Ectodermal cell (in vitro differentiated cells): Measurements from ENCODE around the gene HEG1.

Experiments used
- H3K27ac ChIP-seq: 2 replicates; pipeline ENCODE4 v1.7.0; 2013; ENCODE audit warnings: mild to moderate bottlenecking, low read depth, low read length; ENCODE audit not compliant: insufficient read depth, poor library complexity, severe bottlenecking
- H3K27me3 ChIP-seq: 2 replicates; pipeline ENCODE4 v1.7.0; 2013; ENCODE audit warnings: mild to moderate bottlenecking, low read length; ENCODE audit not compliant: insufficient read depth, control insufficient read depth, poor library complexity, severe bottlenecking
- H3K36me3 ChIP-seq: one replicate; pipeline ENCODE4 v1.7.0; 2013; ENCODE audit warnings: low read length; ENCODE audit not compliant: control insufficient read depth, insufficient read depth
- H3K4me1 ChIP-seq: one replicate; pipeline ENCODE4 v1.7.0; 2013; ENCODE audit warnings: low read length; ENCODE audit not compliant: control insufficient read depth, insufficient read depth
- H3K4me3 ChIP-seq: 2 replicates; pipeline ENCODE4 v1.7.0; 2013; ENCODE audit warnings: low read depth, low read length, control low read depth; ENCODE audit not compliant: insufficient read depth
- H3K9me3 ChIP-seq: 2 replicates; pipeline ENCODE4 v1.7.0; 2013; ENCODE audit warnings: mild to moderate bottlenecking, low read length, moderate library complexity; ENCODE audit not compliant: control insufficient read depth
- WGBS, 2 experiments: methylation state at CpG; one replicate each; pipeline ENCODE4 v1.1.7; 2013; ENCODE audit warnings: missing lambda C conversion rate in 2 of 2; 5-methylcytosine and 5-hydroxymethylcytosine counted together

The HEG1 gene

DNA sequence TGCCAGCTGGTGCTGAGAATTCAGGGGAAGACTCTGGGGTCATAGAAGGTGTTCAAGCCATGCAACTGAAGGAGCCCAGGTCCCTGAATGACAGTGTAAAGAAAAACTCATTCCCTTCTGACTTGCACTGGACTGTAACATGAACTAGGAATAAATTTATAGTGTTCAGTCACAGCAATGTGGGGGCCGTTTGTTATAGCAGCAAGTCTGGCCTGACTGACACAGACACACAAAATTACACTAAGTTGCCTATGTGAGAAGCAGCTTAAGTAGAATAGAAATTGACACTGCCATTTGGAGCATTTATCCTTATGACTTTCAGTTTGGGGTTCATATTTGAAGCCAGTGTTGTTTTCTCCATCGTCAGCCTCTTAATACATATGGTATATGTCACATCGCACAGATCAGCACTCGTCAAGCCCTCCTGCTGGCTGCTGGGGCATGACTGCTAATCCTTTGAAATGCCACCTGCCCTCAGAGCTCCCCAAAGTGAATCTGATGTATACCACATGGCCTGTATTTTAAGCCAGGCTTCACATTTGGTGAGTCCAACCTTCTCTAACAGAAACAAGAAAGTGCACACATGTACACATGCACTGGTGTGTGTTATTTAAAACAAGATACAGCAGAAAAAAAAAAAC, 17.1 kb upstream of the HEG1 start:
- peaks cover 10% of the 10 kb centered on the region for H3K4me1 ChIP-seq
- WGBS, 2 experiments, result 91 to 93% methylated on average over 4 of the region's 4 CpGs
- H3K4me3 ChIP-seq, result no peak overlapping the region
- H3K27me3 ChIP-seq, result no peaks in the 10 kb centered on the region
- no peaks in the 10 kb centered on the region for H3K36me3 ChIP-seq
- no peaks in the 10 kb centered on the region for H3K9me3 ChIP-seq
- H3K27ac ChIP-seq, result no peak overlapping the region

- H3K27me3 ChIP-seq, result no peaks in the 10 kb centered on the region
- peaks cover 10% of the 10 kb centered on the region for H3K4me1 ChIP-seq
- H3K36me3 ChIP-seq, result no peaks in the 10 kb centered on the region
- H3K9me3 ChIP-seq, result no peaks in the 10 kb centered on the region
- no peak overlapping the region for H3K27ac ChIP-seq
- H3K4me3 ChIP-seq, result no peak overlapping the region
These were observed 16.5 kb upstream of the HEG1 start for GRCh38 chr3:125072301-125072700.

GRCh38 chr3:125069968-125070745, 14.4 kb upstream of the HEG1 start:
- H3K4me1 ChIP-seq, result no peaks in the 10 kb centered on the region
- 93 to 95% methylated on average over 7 of the region's 7 CpGs for WGBS, 2 experiments
- no peaks in the 10 kb centered on the region for H3K36me3 ChIP-seq
- H3K27ac ChIP-seq, result no peak overlapping the region
- H3K27me3 ChIP-seq, result no peaks in the 10 kb centered on the region
- no peaks in the 10 kb centered on the region for H3K9me3 ChIP-seq
- H3K4me3 ChIP-seq, result no peak overlapping the region

GRCh38 chr3:125069452-125069851, 13.7 kb upstream of the HEG1 start:
- Histone ChIP-seq H3K36me3 (no peaks in the 10 kb centered on the region), H3K4me1 (no peaks in the 10 kb centered on the region), H3K4me3 (no peak overlapping the region), H3K27me3 (no peaks in the 10 kb centered on the region), H3K27ac (no peak overlapping the region), H3K9me3 (no peaks in the 10 kb centered on the region)
- WGBS, 2 experiments, result 95% methylated on average over 1 of the region's 1 CpG; no CpG with 5 or more reads in 1 of the 2 experiments

DNA sequence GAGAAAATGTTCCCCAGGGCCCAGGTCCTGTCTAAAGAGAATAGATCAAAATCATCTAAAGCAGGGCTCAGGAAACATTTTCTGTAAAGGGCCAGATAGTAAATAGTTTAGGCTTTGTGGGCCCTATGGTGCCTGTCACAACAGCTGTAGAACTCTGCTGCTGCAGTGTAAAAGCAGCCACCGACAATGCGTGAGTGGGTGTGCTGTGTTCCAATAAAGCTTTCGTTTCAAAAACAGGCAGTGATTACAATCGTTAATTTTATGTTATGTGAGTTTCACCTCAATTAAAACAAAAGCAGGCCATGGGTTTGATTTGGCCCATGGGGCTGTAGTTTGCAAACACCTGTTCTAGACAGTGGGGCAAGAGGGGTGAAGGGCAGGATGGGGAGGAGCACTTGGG, 12.5 kb upstream of the HEG1 start:
- Histone ChIP-seq H3K36me3 (no peaks in the 10 kb centered on the region), H3K9me3 (no peaks in the 10 kb centered on the region), H3K27ac (no peak overlapping the region), H3K4me1 (peaks cover 4% of the 10 kb centered on the region), H3K4me3 (no peak overlapping the region), H3K27me3 (no peaks in the 10 kb centered on the region)
- WGBS, 2 experiments, result 97 to 99% methylated on average over 4 of the region's 4 CpGs

- Histone ChIP-seq H3K4me3 (no peak overlapping the region), H3K27ac (no peak overlapping the region)
- WGBS, 2 experiments, result 62 to 80% methylated on average over 2 to 3 of the region's 3 CpGs
These were observed 11.4 kb upstream of the HEG1 start for GRCh38 chr3:125067225-125067624.

GRCh38 chr3:125062904-125063618, 7.3 kb upstream of the HEG1 start:
- Histone ChIP-seq H3K27me3 (peaks cover 2% of the 10 kb centered on the region), H3K27ac (no peak overlapping the region), H3K4me3 (no peak overlapping the region), H3K9me3 (no peaks in the 10 kb centered on the region), H3K36me3 (no peaks in the 10 kb centered on the region), H3K4me1 (peaks cover 6% of the 10 kb centered on the region)
- WGBS, 2 experiments, result 87% methylated on average over 7 of the region's 7 CpGs

More at GRCh38 chr3:125067225-125067624, 11.4 kb upstream of the HEG1 start:
- Histone ChIP-seq H3K27me3 (no peaks in the 10 kb centered on the region), H3K36me3 (no peaks in the 10 kb centered on the region), H3K4me1 (peaks cover 6% of the 10 kb centered on the region), H3K9me3 (no peaks in the 10 kb centered on the region)

- Histone ChIP-seq H3K4me1 (peaks cover 6% of the 10 kb centered on the region), H3K36me3 (no peaks in the 10 kb centered on the region), H3K9me3 (no peaks in the 10 kb centered on the region), H3K4me3 (no peak overlapping the region), H3K27ac (no peak overlapping the region), H3K27me3 (peaks cover 14% of the 10 kb centered on the region)
- 80 to 86% methylated on average over 5 of the region's 5 CpGs for WGBS, 2 experiments
These were observed 5.8 kb upstream of the HEG1 start for GRCh38 chr3:125061646-125062045.

DNA sequence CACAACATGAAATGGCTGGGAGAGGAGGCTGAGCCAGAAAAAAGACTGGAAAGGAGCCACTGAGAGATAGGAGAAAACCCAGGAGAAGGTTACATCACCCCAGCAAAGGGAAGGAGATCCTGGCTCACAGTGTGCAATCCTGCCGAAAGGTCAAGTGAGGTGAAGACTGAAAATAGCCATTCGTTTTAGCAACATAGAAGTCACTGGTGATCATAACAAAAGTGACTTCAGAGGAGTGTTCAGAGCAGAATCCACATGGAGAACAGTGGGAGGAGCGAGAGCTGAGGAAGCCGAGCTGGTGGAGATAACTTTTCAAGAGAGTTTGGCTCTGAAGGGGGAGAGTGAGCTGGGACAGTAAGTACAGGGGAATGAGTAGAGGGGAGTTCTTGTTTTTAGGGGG, 5.4 kb upstream of the HEG1 start:
- peaks cover 6% of the 10 kb centered on the region for H3K4me1 ChIP-seq
- 88 to 91% methylated on average over 4 of the region's 4 CpGs for WGBS, 2 experiments
- no peaks in the 10 kb centered on the region for H3K36me3 ChIP-seq
- no peaks in the 10 kb centered on the region for H3K9me3 ChIP-seq
- no peak overlapping the region for H3K27ac ChIP-seq
- no peak overlapping the region for H3K4me3 ChIP-seq
- H3K27me3 ChIP-seq, result peaks cover 17% of the 10 kb centered on the region
